ENCODE data around the gene VPS13C.

GRCh38 chr15:62071711-62072308 lies 11.6 kb upstream of the VPS13C start:
- TF ChIP-seq EZH2 (IDR thresholded peaks at IDR 0.05; ENCODE audit: borderline replicate concordance) (no peak), EZH2phosphoT487 (IDR thresholded peaks at IDR 0.05; ENCODE audit: low read depth, severe bottlenecking, unreplicated experiment) (no peak)
- TF ChIP-seq, protein P1, sequence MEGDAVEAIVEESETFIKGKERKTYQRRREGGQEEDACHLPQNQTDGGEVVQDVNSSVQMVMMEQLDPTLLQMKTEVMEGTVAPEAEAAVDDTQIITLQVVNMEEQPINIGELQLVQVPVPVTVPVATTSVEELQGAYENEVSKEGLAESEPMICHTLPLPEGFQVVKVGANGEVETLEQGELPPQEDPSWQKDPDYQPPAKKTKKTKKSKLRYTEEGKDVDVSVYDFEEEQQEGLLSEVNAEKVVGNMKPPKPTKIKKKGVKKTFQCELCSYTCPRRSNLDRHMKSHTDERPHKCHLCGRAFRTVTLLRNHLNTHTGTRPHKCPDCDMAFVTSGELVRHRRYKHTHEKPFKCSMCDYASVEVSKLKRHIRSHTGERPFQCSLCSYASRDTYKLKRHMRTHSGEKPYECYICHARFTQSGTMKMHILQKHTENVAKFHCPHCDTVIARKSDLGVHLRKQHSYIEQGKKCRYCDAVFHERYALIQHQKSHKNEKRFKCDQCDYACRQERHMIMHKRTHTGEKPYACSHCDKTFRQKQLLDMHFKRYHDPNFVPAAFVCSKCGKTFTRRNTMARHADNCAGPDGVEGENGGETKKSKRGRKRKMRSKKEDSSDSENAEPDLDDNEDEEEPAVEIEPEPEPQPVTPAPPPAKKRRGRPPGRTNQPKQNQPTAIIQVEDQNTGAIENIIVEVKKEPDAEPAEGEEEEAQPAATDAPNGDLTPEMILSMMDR (IDR thresholded peaks at IDR 0.05; ENCODE audit: poor library complexity): peak; percentile 69

Data from hepatocyte (in vitro differentiated cells).